B cell (primary cell): ENCODE data around the gene ARL3. TPM values are rescaled to one million over a fixed set of nuclear protein-coding genes. Genes with fewer than 3 reads are reported as not detected.

Experiments
- ATAC-seq: fragments of 200-7000 bp; cut with Tn5 transposase; one replicate; pipeline ENCODE4 v1.10.0; 2021; ENCODE audit warnings: low read depth, mild to moderate bottlenecking, moderate number of reproducible peaks, moderate library complexity
- CTCF ChIA-PET: fragments of 350-600 bp; sonication (Branson Sonifier 250); formaldehyde crosslinking; loops from one replicate; lab custom pipeline; 2021; ENCODE audit warnings: antibody characterized with exemption, inconsistent platforms; lab: Charles Lee
- POLR2A ChIA-PET: fragments of 350-600 bp; sonication (Branson Sonifier 250); formaldehyde crosslinking; loops from one replicate; lab custom pipeline; 2021; ENCODE audit warnings: antibody characterized with exemption; lab: Charles Lee
- DNase-seq: peaks from one replicate; pipeline ENCODE4 v3.0.0; 2013
- H2AFZ ChIP-seq: 2 replicates; pipeline ENCODE4 v1.6.1; 2012; ENCODE audit warnings: mild to moderate bottlenecking, low read depth, low read length; ENCODE audit not compliant: insufficient read depth, poor library complexity, severe bottlenecking
- H3K27ac ChIP-seq, 2 donors: 1 replicate in 1 of 2; 2 replicates in 1 of 2; pipeline ENCODE4 v1.5.1; 2012 to 2013; ENCODE audit warnings: low read length in 2 of 2, mild to moderate bottlenecking in 2 of 2, moderate library complexity in 1 of 2
- H3K27me3 ChIP-seq, 4 experiments: fragments of 200-600 bp in 1 of 4; sonication (generic) in 1 of 4; replicated peaks in 1 of 4; 1 replicate in 2 of 4; 2 replicates in 2 of 4; pipeline versions ENCODE4 v1.6.1 to v1.7.0; 2013 to 2016; ENCODE audit warnings: low read length in 3 of 4, mild to moderate bottlenecking in 2 of 4, mixed read lengths in 1 of 4, moderate library complexity in 1 of 4; ENCODE audit not compliant: insufficient read depth in 4 of 4, control insufficient read depth in 3 of 4; ENCODE audit errors: control extremely low read depth in 1 of 4
- H3K36me3 ChIP-seq, 2 experiments: replicated peaks in 1 of 2; 1 replicate in 1 of 2; 2 replicates in 1 of 2; pipeline versions ENCODE4 v1.6.1 to v1.7.1; 2013; ENCODE audit warnings: low read length in 1 of 2; ENCODE audit not compliant: insufficient read depth in 2 of 2, control insufficient read depth in 1 of 2; ENCODE audit errors: control extremely low read depth in 1 of 2, extremely low read depth in 1 of 2
- H3K4me1 ChIP-seq, 2 donors: fragments of 200-600 bp in 1 of 2; sonication (generic) in 1 of 2; 1 replicate in 1 of 2; 2 replicates in 1 of 2; pipeline versions ENCODE4 v1.5.1 to v1.6.1; 2013 to 2017; ENCODE audit warnings: low read length in 2 of 2; ENCODE audit not compliant: control insufficient read depth in 2 of 2, insufficient read depth in 2 of 2
- H3K4me2 ChIP-seq: replicated peaks from 2 replicates; pipeline ENCODE3; 2012; ENCODE audit warnings: mild to moderate bottlenecking, low read depth, low read length; ENCODE audit not compliant: poor library complexity, severe bottlenecking
- H3K4me3 ChIP-seq, 5 experiments: fragments of 200-600 bp in 1 of 5; sonication (generic) in 1 of 5; 1 replicate in 3 of 5; 2 replicates in 2 of 5; pipeline versions ENCODE4 v1.5.1 to v1.7.0; 2011 to 2016; ENCODE audit warnings: low read length in 4 of 5, mild to moderate bottlenecking in 4 of 5, low read depth in 2 of 5, control low read depth in 1 of 5, moderate library complexity in 1 of 5; ENCODE audit not compliant: insufficient read depth in 1 of 5; ENCODE audit errors: control extremely low read depth in 1 of 5, extremely low read depth in 1 of 5
- H3K79me2 ChIP-seq: fragments of 200-600 bp; sonication (generic); one replicate; pipeline ENCODE4 v1.6.0; 2016; ENCODE audit warnings: low read length; ENCODE audit not compliant: control insufficient read depth, insufficient read depth
- H3K9ac ChIP-seq: fragments of 200-600 bp; sonication (generic); 2 replicates; pipeline ENCODE4 v1.6.1; 2017; ENCODE audit warnings: mild to moderate bottlenecking, low read length, moderate library complexity
- H3K9me3 ChIP-seq, 3 donors: one replicate each; pipeline versions ENCODE4 v1.6.1 to v1.7.1; 2013; ENCODE audit warnings: low read length in 2 of 3; ENCODE audit not compliant: control insufficient read depth in 2 of 3, insufficient read depth in 1 of 3; ENCODE audit errors: control extremely low read depth in 1 of 3
- H4K20me1 ChIP-seq: 2 replicates; pipeline ENCODE4 v1.6.0; 2012; ENCODE audit warnings: mild to moderate bottlenecking, low read length; ENCODE audit not compliant: insufficient read depth, control insufficient read depth, poor library complexity, severe bottlenecking
- H3K27ac Mint-ChIP-seq: one replicate; pipeline ENCODE4 v1.8.0; 2021; ENCODE audit warnings: mixed read lengths
- H3K27me3 Mint-ChIP-seq: one replicate; pipeline ENCODE4 v1.8.0; 2021; ENCODE audit warnings: mixed read lengths
- H3K4me1 Mint-ChIP-seq: one replicate; pipeline ENCODE4 v1.8.0; 2021; ENCODE audit warnings: mixed read lengths
- H3K4me3 Mint-ChIP-seq: one replicate; pipeline ENCODE4 v1.8.0; 2021; ENCODE audit warnings: mixed read lengths
- H3K9me3 Mint-ChIP-seq: one replicate; pipeline ENCODE4 v1.8.0; 2022; ENCODE audit warnings: mixed read lengths; ENCODE audit not compliant: insufficient read depth
- EZH2 ChIP-seq: IDR thresholded peaks from 2 replicates; pipeline ENCODE4 v1.6.1; 2012; ENCODE audit warnings: borderline replicate concordance, low read depth, mild to moderate bottlenecking, moderate library complexity, low read length; ENCODE audit not compliant: insufficient read depth, poor library complexity, severe bottlenecking
- WGBS: methylation state at CpG from one replicate; pipeline ENCODE4 v1.1.5; 2013; ENCODE audit warnings: missing lambda C conversion rate; ENCODE audit not compliant: insufficient coverage; 5-methylcytosine and 5-hydroxymethylcytosine counted together
- intact Hi-C: fragments of 100-400 bp; cut with micrococcal nuclease; formaldehyde crosslinking; loops from one replicate; pipeline ENCODE4 v1.10.0; 2022
- polyA plus RNA-seq: library from polyadenylated mRNA; depleted of rRNA; stranded (reverse); fragments of >200 nt; gene quantifications from 2 replicates; pipeline ENCODE4 v1.2.3, GENCODE V29; 2012
- total RNA-seq, 2 donors: library from RNA; stranded (reverse); fragments of 120-200 nt in 1 of 2; gene quantifications; 1 replicate in 1 of 2; 2 replicates in 1 of 2; pipeline versions ENCODE4 v1.2.3 to v1.2.4, GENCODE V29; 2013 to 2022
- TF ChIP-seq, protein P1 (sequence below): fragments of 200-600 bp; IDR thresholded peaks from one replicate; pipeline ENCODE4 v1.8.0; 2022; ENCODE audit warnings: antibody characterized with exemption, mild to moderate bottlenecking

Gene ARL3
- total and polyA plus RNA-seq, 2 donors (not counting 1 experiment from before 2014, with no cell fraction given) = 0.91 to 5.5 TPM

DNA sequence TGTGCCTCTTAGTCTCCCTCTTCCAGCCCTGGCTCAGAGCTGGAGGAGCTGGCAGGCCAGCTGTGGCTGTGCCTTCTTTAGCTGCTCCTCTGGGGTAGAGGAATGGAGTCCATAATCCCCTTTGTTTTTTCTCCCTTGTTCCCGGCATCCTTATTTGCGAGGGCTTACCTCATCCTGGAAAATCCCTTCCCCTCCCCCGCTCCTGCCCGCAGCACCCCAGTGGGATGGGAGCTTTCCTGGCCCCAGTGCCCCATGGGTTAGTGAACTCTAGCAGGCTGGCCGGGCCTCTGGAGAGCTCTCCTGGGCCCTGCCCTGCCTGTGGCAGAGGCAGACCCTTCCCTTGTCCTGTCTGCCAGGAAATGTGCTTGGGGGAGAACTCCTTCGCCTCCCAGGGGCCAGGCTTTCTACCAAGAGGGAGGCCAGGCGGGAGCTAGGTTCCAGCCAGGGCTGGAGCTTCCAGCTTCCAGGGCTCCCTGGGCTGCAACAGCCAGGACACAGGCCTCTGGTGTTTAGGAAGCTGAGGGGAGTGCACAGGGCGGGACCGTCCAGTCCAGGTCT is 86.4 kb downstream of the ARL3 start:
- no peak overlapping the region for H3K27ac Mint-ChIP-seq
- peaks cover 15% of the 10 kb centered on the region for H3K4me1 Mint-ChIP-seq
- POLR2A ChIA-PET = interaction anchor here (0.6 kb wide), 1 partner anchor 186 kb away, joined by 4 read pairs; no protein-coding TSS in a partner anchor

DNA sequence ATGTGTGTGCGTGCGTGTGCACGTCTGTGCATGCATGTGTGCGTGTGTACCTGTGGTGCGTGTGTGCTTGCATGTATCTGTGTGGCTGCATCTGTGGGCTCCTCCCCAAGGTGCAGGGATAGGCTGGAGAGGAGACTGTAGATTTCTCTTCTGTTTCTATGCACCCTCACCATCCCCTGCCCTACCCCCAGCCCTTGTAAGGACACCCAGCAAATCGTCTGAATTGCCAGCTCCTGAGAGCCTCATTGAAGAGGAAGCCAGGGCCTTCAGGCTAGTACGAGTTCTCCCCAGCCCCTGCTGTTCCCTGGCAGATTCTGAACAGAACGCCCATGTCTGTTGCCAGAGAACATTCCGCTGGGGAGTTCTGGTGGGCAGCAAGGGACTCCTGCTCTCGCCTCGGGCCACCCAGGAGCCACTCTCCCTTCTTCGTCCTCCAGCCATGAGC is 86.9 kb downstream of the ARL3 start:
- Histone ChIP-seq H3K36me3 (peaks cover 0 to 9% of the 10 kb centered on the region in 2 experiments), H3K4me1 (peaks cover 0 to 4% of the 10 kb centered on the region in 2 donors), H3K27me3 (no peaks in the 10 kb centered on the region), H3K79me2 (no peaks in the 10 kb centered on the region), H3K9me3 (no peaks in the 10 kb centered on the region), H3K4me2 (no peak overlapping the region), H3K27ac (no peak overlapping the region), H4K20me1 (no peaks in the 10 kb centered on the region), H3K9ac (no peak overlapping the region), H3K4me3 (no peak overlapping the region), H2AFZ (no peak overlapping the region)
- H3K4me1 Mint-ChIP-seq = peaks cover 15% of the 10 kb centered on the region
- ATAC-seq (no peak), DNase-seq (no peak)
- POLR2A ChIA-PET = interaction anchor here (0.6 kb wide), 1 partner anchor 185 kb away, joined by 4 read pairs; no protein-coding TSS in a partner anchor
- CTCF ChIA-PET = interaction anchor here (0.6 kb wide), 1 partner anchor 89 kb away, joined by 4 read pairs; no protein-coding TSS in a partner anchor
- intact Hi-C loops = no loop called here
- H3K9me3 Mint-ChIP-seq = no peaks in the 10 kb centered on the region
- H3K27me3 Mint-ChIP-seq = no peaks in the 10 kb centered on the region
- no peak overlapping the region for H3K4me3 Mint-ChIP-seq
- TF ChIP-seq, protein P1, sequence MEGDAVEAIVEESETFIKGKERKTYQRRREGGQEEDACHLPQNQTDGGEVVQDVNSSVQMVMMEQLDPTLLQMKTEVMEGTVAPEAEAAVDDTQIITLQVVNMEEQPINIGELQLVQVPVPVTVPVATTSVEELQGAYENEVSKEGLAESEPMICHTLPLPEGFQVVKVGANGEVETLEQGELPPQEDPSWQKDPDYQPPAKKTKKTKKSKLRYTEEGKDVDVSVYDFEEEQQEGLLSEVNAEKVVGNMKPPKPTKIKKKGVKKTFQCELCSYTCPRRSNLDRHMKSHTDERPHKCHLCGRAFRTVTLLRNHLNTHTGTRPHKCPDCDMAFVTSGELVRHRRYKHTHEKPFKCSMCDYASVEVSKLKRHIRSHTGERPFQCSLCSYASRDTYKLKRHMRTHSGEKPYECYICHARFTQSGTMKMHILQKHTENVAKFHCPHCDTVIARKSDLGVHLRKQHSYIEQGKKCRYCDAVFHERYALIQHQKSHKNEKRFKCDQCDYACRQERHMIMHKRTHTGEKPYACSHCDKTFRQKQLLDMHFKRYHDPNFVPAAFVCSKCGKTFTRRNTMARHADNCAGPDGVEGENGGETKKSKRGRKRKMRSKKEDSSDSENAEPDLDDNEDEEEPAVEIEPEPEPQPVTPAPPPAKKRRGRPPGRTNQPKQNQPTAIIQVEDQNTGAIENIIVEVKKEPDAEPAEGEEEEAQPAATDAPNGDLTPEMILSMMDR = no peak
- no peak for TF ChIP-seq EZH2
- WGBS = 93% methylated on average over 6 of the region's 12 CpGs
- H3K27ac Mint-ChIP-seq = no peak overlapping the region

More for the DNA sequence above, 86.4 kb downstream of the ARL3 start:
- Histone ChIP-seq H2AFZ (no peak overlapping the region), H3K9me3 (no peaks in the 10 kb centered on the region), H3K4me1 (peaks cover 0 to 4% of the 10 kb centered on the region in 2 donors), H3K36me3 (peaks cover 0 to 9% of the 10 kb centered on the region in 2 experiments), H3K4me2 (no peak overlapping the region), H3K9ac (no peak overlapping the region), H3K27ac (no peak overlapping the region), H3K4me3 (no peak overlapping the region), H4K20me1 (no peaks in the 10 kb centered on the region), H3K79me2 (no peaks in the 10 kb centered on the region), H3K27me3 (no peaks in the 10 kb centered on the region)
- Mint-ChIP-seq H3K4me3 (no peak overlapping the region), H3K9me3 (no peaks in the 10 kb centered on the region), H3K27me3 (no peaks in the 10 kb centered on the region)
- no peak for DNase-seq
- CTCF ChIA-PET = interaction anchor here (0.6 kb wide), 1 partner anchor 89 kb away, joined by 4 read pairs; no protein-coding TSS in a partner anchor
- intact Hi-C loops = no loop called here
- ATAC-seq = no peak
- TF ChIP-seq, protein P1 = no peak
- no peak for TF ChIP-seq EZH2
- 94% methylated on average over 5 of the region's 9 CpGs for WGBS
